H1 (cell line): ENCODE measurements around the gene HLA-DQA1. TPM values are rescaled to one million over a fixed set of nuclear protein-coding genes. Genes with fewer than 3 reads are reported as not detected.

Experiments
- CTCF ChIA-PET: fragments of 300-600 bp; sonication (Branson Sonifier 250); formaldehyde crosslinking; loops from one replicate; lab custom pipeline; 2021; ENCODE audit not compliant: partially characterized antibody; lab: Charles Lee
- POLR2A ChIA-PET: fragments of 300-600 bp; sonication (Branson Sonifier 250); formaldehyde crosslinking; loops from one replicate; lab custom pipeline; 2021; ENCODE audit warnings: inconsistent platforms; ENCODE audit not compliant: partially characterized antibody; lab: Charles Lee
- DNase-seq, 2 experiments: peaks; one replicate each; pipeline versions ENCODE4 v3.0.0 to v3.0.0-alpha.2; 2010 to 2022; ENCODE audit warnings: low spot score in 2 of 2, low read depth in 1 of 2, mixed read lengths in 1 of 2
- FAIRE-seq: peaks from 2 replicates; lab custom pipeline; 2011; peaks lifted over from hg19 to GRCh38; lab: Jason Lieb, UNC
- H2AFZ ChIP-seq: 2 replicates; pipeline ENCODE4 v1.8.1; 2012; ENCODE audit warnings: low read length, inconsistent platforms
- H2AK5ac ChIP-seq: 2 replicates; pipeline ENCODE4 v1.6.1; 2013; ENCODE audit warnings: low read depth, low read length
- H2BK120ac ChIP-seq: replicated peaks from 2 replicates; pipeline ENCODE3; 2013; ENCODE audit warnings: low read depth, low read length, inconsistent platforms
- H2BK12ac ChIP-seq: 2 replicates; pipeline ENCODE4 v1.6.1; 2013; ENCODE audit warnings: low read depth, low read length
- H2BK15ac ChIP-seq: 2 replicates; pipeline ENCODE4 v1.6.1; 2013; ENCODE audit warnings: low read length
- H2BK20ac ChIP-seq: 2 replicates; pipeline ENCODE4 v1.6.1; 2013; ENCODE audit warnings: low read length
- H2BK5ac ChIP-seq: 2 replicates; pipeline ENCODE4 v1.6.1; 2013; ENCODE audit warnings: low read depth, low read length
- H3K14ac ChIP-seq: 2 replicates; pipeline ENCODE4 v1.6.1; 2013; ENCODE audit warnings: inconsistent platforms; ENCODE audit not compliant: insufficient read length
- H3K18ac ChIP-seq: 2 replicates; pipeline ENCODE4 v1.6.1; 2013; ENCODE audit warnings: low read length; ENCODE audit errors: extremely low read depth
- H3K23ac ChIP-seq: 2 replicates; pipeline ENCODE4 v1.6.1; 2013; ENCODE audit warnings: inconsistent platforms; ENCODE audit not compliant: insufficient read length
- H3K23me2 ChIP-seq: 2 replicates; pipeline ENCODE4 v1.6.1; 2013; ENCODE audit warnings: low read depth, low read length
- H3K27ac ChIP-seq: 2 replicates; pipeline ENCODE4 v1.6.1; 2011; ENCODE audit warnings: low read depth, low read length, inconsistent platforms
- H3K27me3 ChIP-seq, 4 experiments: replicated peaks in 1 of 4; 1 replicate in 1 of 4; 2 replicates in 3 of 4; pipeline versions ENCODE4 v1.6.1 to v1.8.1; 2011 to 2013; ENCODE audit warnings: low read length in 3 of 4, mild to moderate bottlenecking in 3 of 4, inconsistent platforms in 2 of 4, mixed read lengths in 2 of 4, moderate library complexity in 1 of 4; ENCODE audit not compliant: control insufficient read depth in 3 of 4, insufficient read depth in 3 of 4; ENCODE audit errors: extremely low read depth in 1 of 4
- H3K36me3 ChIP-seq, 4 experiments: 2 replicates each; pipeline versions ENCODE4 v1.6.1 to v1.8.1; 2011 to 2013; ENCODE audit warnings: mild to moderate bottlenecking in 4 of 4, low read length in 3 of 4, moderate library complexity in 2 of 4, control low read depth in 1 of 4, inconsistent platforms in 1 of 4; ENCODE audit not compliant: insufficient read depth in 4 of 4, control insufficient read depth in 2 of 4
- H3K4ac ChIP-seq: replicated peaks from 2 replicates; pipeline ENCODE3; 2013; ENCODE audit warnings: low read length, low read depth, mixed read lengths, inconsistent platforms; ENCODE audit not compliant: insufficient read length
- H3K4me1 ChIP-seq, 4 experiments: replicated peaks in 1 of 4; 1 replicate in 1 of 4; 2 replicates in 3 of 4; pipeline versions ENCODE4 v1.6.1 to v1.8.1; 2011 to 2013; ENCODE audit warnings: low read length in 3 of 4, inconsistent platforms in 2 of 4, mixed read lengths in 1 of 4; ENCODE audit not compliant: insufficient read depth in 4 of 4, control insufficient read depth in 3 of 4
- H3K4me2 ChIP-seq, 2 experiments: 2 replicates each; pipeline versions ENCODE4 v1.6.1 to v1.8.1; 2011 to 2013; ENCODE audit warnings: low read depth in 2 of 2, low read length in 2 of 2, control low read depth in 1 of 2, inconsistent platforms in 1 of 2, mild to moderate bottlenecking in 1 of 2; ENCODE audit not compliant: insufficient read depth in 1 of 2
- H3K4me3 ChIP-seq, 4 experiments: fragments of 200-600, 300-600 bp in 1 of 4; sonication (generic), shearing (Covaris generic), sonication (Bioruptor Twin) in 1 of 4; 2 replicates each; pipeline versions ENCODE4 v1.5.1 to v1.8.1; 2011 to 2016; ENCODE audit warnings: low read length in 4 of 4, low read depth in 3 of 4, control low read depth in 2 of 4, inconsistent platforms in 2 of 4, mild to moderate bottlenecking in 2 of 4, mixed read lengths in 1 of 4, moderate library complexity in 1 of 4; ENCODE audit not compliant: insufficient read depth in 2 of 4; ENCODE audit errors: extremely low read depth in 1 of 4
- H3K56ac ChIP-seq: replicated peaks from 2 replicates; pipeline ENCODE3; 2013; ENCODE audit warnings: low read depth, mild to moderate bottlenecking, mixed read lengths, low read length, inconsistent platforms; ENCODE audit not compliant: insufficient read length
- H3K79me1 ChIP-seq: 2 replicates; pipeline ENCODE4 v1.6.1; 2013; ENCODE audit warnings: low read depth, low read length, control low read depth
- H3K79me2 ChIP-seq, 2 experiments: 2 replicates each; pipeline versions ENCODE4 v1.6.1 to v1.8.1; 2012 to 2013; ENCODE audit warnings: low read length in 2 of 2, mild to moderate bottlenecking in 2 of 2, inconsistent platforms in 1 of 2; ENCODE audit not compliant: insufficient read depth in 2 of 2, control insufficient read depth in 1 of 2
- H3K9ac ChIP-seq, 4 experiments: replicated peaks in 1 of 4; 1 replicate in 1 of 4; 2 replicates in 3 of 4; pipeline versions ENCODE4 v1.6.1 to v1.8.1; 2011 to 2013; ENCODE audit warnings: low read depth in 3 of 4, low read length in 3 of 4, control low read depth in 2 of 4, mild to moderate bottlenecking in 2 of 4, moderate library complexity in 2 of 4, inconsistent platforms in 1 of 4; ENCODE audit errors: extremely low read depth in 1 of 4
- H3K9me3 ChIP-seq, 2 experiments: 2 replicates each; pipeline versions ENCODE4 v1.6.1 to v1.8.1; 2012 to 2013; ENCODE audit warnings: mild to moderate bottlenecking in 2 of 2, moderate library complexity in 2 of 2, control low read depth in 1 of 2, inconsistent platforms in 1 of 2, low read depth in 1 of 2, low read length in 1 of 2, mixed read lengths in 1 of 2; ENCODE audit not compliant: insufficient read depth in 2 of 2
- H4K20me1 ChIP-seq, 2 experiments: replicated peaks in 1 of 2; 2 replicates each; pipeline versions ENCODE3 to v1.8.1; 2011 to 2013; ENCODE audit warnings: inconsistent platforms in 2 of 2, low read length in 2 of 2, mild to moderate bottlenecking in 1 of 2; ENCODE audit not compliant: insufficient read depth in 2 of 2, control insufficient read depth in 1 of 2
- H4K5ac ChIP-seq: 2 replicates; pipeline ENCODE4 v1.6.1; 2013; ENCODE audit warnings: low read length, low read depth, mixed read lengths, inconsistent platforms; ENCODE audit not compliant: insufficient read length
- H4K8ac ChIP-seq: 2 replicates; pipeline ENCODE4 v1.8.0; 2013; ENCODE audit warnings: mild to moderate bottlenecking, moderate library complexity, low read length, inconsistent platforms; ENCODE audit not compliant: insufficient read depth; ENCODE audit errors: extremely low read depth
- H4K91ac ChIP-seq: replicated peaks from 2 replicates; pipeline ENCODE3; 2013; ENCODE audit warnings: low read length, mixed read lengths, inconsistent platforms; ENCODE audit not compliant: insufficient read length
- E2F6 ChIP-seq: IDR thresholded peaks from 2 replicates; pipeline ENCODE4 v1.6.1; 2012; ENCODE audit warnings: inconsistent platforms
- EZH2 ChIP-seq: fragments of 200-600 bp; sonication (generic); IDR thresholded peaks from 2 replicates; pipeline ENCODE4 v1.7.1; 2012; ENCODE audit warnings: low read depth, mild to moderate bottlenecking, moderate library complexity, low read length, inconsistent platforms; ENCODE audit not compliant: severe bottlenecking
- MAX ChIP-seq: IDR thresholded peaks from 2 replicates; pipeline ENCODE4 v1.6.1; 2012; ENCODE audit warnings: inconsistent platforms
- RFX5 ChIP-seq: IDR thresholded peaks from 2 replicates; pipeline ENCODE4 v1.6.1; 2011; ENCODE audit warnings: low read depth, low read length, improper control_type of control experiment, borderline replicate concordance
- RXRA ChIP-seq: IDR thresholded peaks from 2 replicates; pipeline ENCODE4 v1.6.1; 2011; ENCODE audit warnings: low read depth, mild to moderate bottlenecking, low read length, moderate library complexity; ENCODE audit not compliant: insufficient read depth
- WGBS, 2 experiments: shearing (Covaris generic) in 1 of 2; methylation state at CpG; one replicate each; pipeline versions ENCODE4 v1.1.6 to v1.1.7; 2013 to 2015; ENCODE audit warnings: low lambda C conversion rate in 2 of 2, mixed read lengths in 2 of 2, inconsistent platforms in 1 of 2, low coverage in 1 of 2, missing lambda C conversion rate in 1 of 2; ENCODE audit not compliant: insufficient replicate concordance in 2 of 2, insufficient coverage in 1 of 2, insufficient read length in 1 of 2; ENCODE audit errors: extremely low coverage in 1 of 2, missing lambda C conversion rate in 1 of 2; 5-methylcytosine and 5-hydroxymethylcytosine counted together
- polyA plus RNA-seq, 7 experiments: library from polyadenylated mRNA; depleted of rRNA in 3 of 7; stranded (reverse) in 5 of 7; unstranded in 2 of 7; fragments of >200 nt in 5 of 7; fragments of 200-250 nt in 2 of 7; gene quantifications; 1 replicate in 5 of 7; 2 replicates in 1 of 7; 4 replicates in 1 of 7; pipeline versions ENCODE4 v1.2.1 to v1.2.3, GENCODE V29; 2011 to 2013; ENCODE audit warnings: missing spikeins in 2 of 7, mixed read lengths in 2 of 7
- total RNA-seq: library from RNA; stranded (reverse); fragmentation: NEBNext Ultra II Directional; extraction: Animal tissue kit (Norgen Biotek cat#: 25700); gene quantifications from 2 replicates; pipeline ENCODE4 v1.2.1, GENCODE V29; 2021

The HLA-DQA1 gene
- total and polyA plus RNA-seq, 2 of the 8 experiments (the other 6 are each of a cell fraction or from before 2014, with no cell fraction given): 0.12 TPM; not detected in 1

- no peaks in the 10 kb centered on the region for H3K27me3 ChIP-seq
- no peaks in the 10 kb centered on the region; a peak in 1 of 7 replicates for H3K4me1 ChIP-seq
- no peak overlapping the region for H2BK20ac ChIP-seq
- no peak for FAIRE-seq
- no peak overlapping the region for H3K56ac ChIP-seq
- no peak overlapping the region for H3K18ac ChIP-seq
- H2BK15ac ChIP-seq: no peak overlapping the region
- no peak overlapping the region for H2BK12ac ChIP-seq
- H2BK120ac ChIP-seq: no peak overlapping the region
- H3K79me1 ChIP-seq: no peaks in the 10 kb centered on the region
- H3K4me3 ChIP-seq: no peak overlapping the region
- no peak overlapping the region for H3K27ac ChIP-seq
- H3K9ac ChIP-seq: no peak overlapping the region
- H4K91ac ChIP-seq: no peak overlapping the region
- no peak overlapping the region for H2BK5ac ChIP-seq
- H4K5ac ChIP-seq: no peak overlapping the region
- H3K4me2 ChIP-seq: no peak overlapping the region
- ChIA-PET CTCF (no interaction called here), POLR2A (interaction anchor here (0.7 kb wide), 1 partner anchor 127 kb away, joined by 4 read pairs; no protein-coding TSS in a partner anchor)
- H2AFZ ChIP-seq: no peak overlapping the region; the same call in 1 of the 2 replicates
- no peak overlapping the region for H3K4ac ChIP-seq
- no peaks in the 10 kb centered on the region for H3K9me3 ChIP-seq
- H3K79me2 ChIP-seq: no peaks in the 10 kb centered on the region
- H3K14ac ChIP-seq: no peak overlapping the region
- WGBS, 2 experiments: 40% methylated on average over 1 of the region's 1 CpG; no CpG with 5 or more reads in 1 of the 2 experiments
- DNase-seq: no peak
- no peak overlapping the region for H2AK5ac ChIP-seq
- H3K36me3 ChIP-seq: no peaks in the 10 kb centered on the region
- no peak overlapping the region for H3K23ac ChIP-seq
- no peaks in the 10 kb centered on the region for H4K20me1 ChIP-seq
- no peak overlapping the region for H4K8ac ChIP-seq
- TF ChIP-seq RXRA (no peak), E2F6 (no peak), EZH2 (no peak), RFX5 (peak; percentile 64; the same call in 1 of the 2 replicates), MAX (no peak)
- H3K23me2 ChIP-seq: no peaks in the 10 kb centered on the region
Observed at GRCh38 chr6:32685603-32686002, 48.4 kb downstream of the HLA-DQA1 start.
